Activated CD8-positive, alpha-beta memory T cell treated with anti-CD3 and anti-CD28 coated beads for 24 hours (primary cell): Measurements from ENCODE around the gene PNPLA1.
A peak's percentile ranks its signal among the peaks of the same experiment; 100 is the strongest.

Experiments used
- DNase-seq: peaks from one replicate; pipeline ENCODE4 v3.0.0-alpha.2; 2020

PNPLA1 gene, protein sequence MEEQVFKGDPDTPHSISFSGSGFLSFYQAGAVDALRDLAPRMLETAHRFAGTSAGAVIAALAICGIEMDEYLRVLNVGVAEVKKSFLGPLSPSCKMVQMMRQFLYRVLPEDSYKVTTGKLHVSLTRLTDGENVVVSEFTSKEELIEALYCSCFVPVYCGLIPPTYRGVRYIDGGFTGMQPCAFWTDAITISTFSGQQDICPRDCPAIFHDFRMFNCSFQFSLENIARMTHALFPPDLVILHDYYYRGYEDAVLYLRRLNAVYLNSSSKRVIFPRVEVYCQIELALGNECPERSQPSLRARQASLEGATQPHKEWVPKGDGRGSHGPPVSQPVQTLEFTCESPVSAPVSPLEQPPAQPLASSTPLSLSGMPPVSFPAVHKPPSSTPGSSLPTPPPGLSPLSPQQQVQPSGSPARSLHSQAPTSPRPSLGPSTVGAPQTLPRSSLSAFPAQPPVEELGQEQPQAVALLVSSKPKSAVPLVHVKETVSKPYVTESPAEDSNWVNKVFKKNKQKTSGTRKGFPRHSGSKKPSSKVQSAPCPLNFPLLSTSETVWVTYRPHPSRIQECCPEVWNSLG

DNA sequence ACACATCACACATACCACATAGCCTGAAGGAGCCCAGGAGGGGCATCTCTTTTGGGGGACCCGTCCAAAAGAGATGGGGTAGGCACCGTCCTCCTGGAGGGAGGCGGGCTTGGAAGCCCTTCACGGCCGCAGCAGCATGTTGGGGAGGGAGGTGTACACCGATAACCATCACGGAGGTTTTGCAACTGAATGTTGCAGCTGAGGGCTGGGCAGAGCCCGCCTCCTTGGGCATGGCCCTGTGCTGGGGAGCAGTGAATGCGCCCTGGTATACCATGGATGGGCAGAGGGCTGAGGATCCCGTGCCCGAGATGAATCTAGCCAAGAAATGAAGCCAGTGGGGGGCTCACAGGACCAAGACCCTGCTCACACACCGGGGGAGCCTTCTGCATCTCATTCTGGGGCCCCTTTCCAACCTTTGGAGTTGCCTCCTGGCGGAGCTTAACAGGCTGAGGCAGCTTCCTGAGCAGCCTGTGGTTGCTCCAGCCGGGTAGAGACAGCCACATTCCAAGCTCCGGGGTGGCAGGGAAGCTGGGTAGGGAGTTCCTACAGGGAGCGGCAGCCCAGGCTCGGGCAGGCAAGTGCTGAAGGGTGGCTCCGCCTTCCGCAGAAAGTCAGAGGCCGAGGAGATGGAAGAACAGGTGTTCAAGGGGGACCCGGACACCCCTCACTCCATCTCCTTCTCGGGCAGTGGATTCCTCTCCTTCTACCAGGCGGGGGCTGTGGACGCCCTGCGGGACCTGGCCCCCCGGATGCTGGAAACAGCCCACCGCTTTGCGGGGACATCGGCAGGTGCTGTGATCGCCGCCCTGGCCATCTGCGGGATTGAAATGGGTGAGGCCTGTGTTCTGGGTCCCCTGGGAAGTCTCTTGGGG is at the start of gene PNPLA1:
Gene PNPLA1 (plus strand): TSS at position 227 of the 872 bp plus-strand sequence. CDS start 400 bp downstream, at position 627.
- no peak for DNase-seq

DNA sequence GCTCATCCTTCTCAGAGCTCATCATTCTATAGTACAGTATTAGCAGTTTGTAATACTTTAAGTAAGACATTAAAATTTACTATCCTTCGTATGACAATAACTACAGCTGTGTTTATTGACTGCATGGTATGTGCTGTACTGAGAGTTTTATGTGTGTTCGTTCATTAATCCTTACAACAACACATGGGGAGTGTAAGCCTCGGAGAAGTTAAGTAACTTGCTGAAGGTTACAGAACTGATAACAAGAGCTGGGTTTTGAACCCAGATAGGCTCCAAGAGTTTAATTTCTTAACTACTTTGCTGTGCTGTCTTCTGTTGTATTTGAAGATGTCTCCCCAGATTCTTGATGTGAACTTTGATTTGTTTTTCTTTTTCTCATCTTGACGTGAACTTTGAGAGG is 49.6 kb upstream of the PNPLA1 start:
- DNase-seq = no peak

DNA sequence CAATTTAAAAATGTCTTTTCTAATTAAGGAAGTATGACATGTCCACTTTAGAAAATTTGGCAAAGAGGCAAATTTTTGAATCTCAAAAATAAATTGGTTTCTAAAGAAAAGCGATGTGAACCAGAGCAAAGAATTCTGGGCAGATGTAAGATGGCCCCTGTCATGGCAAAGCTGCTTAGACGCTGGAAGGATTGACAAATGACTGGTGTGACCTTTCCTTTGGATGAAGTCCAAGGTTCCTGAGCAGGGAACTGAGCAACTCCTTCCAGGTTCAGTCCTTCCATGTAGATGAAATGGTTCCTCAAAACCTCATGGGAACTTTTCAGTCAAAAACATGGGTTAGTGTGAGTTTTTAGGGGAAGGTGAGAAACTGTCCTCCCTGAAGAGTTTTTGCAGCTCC is 48.2 kb upstream of the PNPLA1 start:
- DNase-seq = no peak

DNA sequence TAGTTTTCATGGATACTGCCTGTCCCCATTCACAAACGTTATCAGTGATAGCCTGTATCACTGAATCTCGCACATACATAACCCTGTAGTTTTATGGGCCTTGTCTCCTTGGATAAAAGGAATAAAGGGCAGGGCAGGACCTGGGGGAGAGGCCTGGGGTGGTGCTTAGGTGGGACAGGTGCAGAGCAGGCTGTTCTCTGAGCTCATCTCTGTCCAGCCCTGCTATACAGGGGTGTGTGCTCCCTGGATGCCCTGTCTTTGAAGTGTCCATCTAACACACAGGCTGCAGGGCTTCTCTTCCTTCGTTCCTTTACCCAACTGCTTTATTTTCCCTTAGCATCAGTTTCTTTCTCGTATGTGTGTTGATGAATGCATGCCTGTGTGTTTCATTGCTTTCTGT is 46.9 kb upstream of the PNPLA1 start:
- DNase-seq = peak; percentile 4

DNA sequence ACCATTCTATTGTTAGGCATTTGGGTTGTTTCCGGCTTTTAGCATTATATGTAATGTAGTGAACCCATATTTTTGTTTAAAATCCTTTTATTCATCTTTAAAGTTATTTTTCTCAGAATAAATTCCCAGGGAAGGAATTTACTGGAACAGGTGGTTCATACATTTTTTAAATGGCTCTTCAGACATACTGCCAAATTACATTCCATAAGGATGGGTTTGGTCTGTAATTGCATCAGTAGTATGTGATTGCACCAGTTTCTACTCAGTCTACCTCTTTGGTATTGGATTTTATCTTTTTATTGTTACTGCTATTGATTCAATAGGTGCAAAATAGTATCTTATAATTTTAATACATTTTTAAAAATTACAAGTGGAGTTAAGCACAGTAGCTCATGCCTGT is 46.2 kb upstream of the PNPLA1 start:
- DNase-seq = no peak

DNA sequence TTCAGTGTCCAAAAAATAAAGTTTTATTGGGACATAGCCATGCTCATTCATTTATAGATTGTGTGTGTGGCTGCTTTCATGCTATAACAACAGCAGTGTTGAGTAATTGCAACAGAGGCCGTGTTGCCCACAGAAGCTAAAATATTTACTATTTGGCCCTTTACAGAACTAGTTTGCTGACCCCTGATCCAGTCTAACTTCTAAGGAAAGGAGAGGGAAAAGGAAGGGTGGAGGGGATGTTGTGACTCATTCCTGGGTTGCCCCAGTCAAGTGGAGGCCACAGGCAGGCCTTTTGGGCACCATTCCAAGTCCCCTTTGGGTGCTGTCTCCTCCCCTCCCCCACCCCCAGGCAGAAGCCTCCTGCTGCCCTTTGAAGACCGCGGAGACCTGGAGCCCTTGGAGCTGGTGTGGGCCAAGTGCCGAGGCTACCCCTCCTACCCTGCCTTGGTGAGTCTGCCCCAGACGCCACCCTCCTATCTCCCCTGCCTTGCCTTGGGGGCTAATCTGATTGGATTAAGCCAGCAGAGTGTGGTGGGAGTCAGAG is 44.9 kb upstream of the PNPLA1 start:
- peak; percentile 52 for DNase-seq

DNA sequence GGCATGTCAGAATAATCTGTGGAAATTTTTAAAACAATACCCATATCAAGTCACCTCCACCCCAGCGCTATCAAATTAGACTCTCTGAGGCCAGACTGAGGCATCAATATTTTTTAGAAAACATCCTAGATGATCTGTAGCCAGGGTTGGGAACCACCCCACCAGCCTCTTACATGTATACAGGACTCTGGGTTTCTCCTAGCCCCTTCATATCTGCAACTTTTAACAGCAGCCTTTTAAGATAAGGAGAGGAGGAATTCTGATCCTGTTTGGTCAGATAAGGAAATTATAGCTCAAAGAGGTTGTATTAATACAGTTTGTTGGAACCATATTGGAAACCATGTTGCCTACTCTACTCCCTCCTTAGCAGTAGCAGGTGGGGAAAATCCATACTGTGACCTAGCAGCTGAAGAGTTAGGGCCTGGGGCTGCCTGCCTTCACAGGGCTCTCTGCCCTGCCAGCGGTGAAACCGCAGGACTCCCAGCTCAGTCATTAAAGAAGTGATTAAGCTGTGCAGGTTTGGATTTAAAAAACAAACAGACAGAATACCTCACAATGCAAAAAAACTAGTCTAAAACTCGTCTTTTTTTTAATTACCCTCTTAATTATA is 43.3 kb upstream of the PNPLA1 start:
- peak; percentile 3 for DNase-seq

DNA sequence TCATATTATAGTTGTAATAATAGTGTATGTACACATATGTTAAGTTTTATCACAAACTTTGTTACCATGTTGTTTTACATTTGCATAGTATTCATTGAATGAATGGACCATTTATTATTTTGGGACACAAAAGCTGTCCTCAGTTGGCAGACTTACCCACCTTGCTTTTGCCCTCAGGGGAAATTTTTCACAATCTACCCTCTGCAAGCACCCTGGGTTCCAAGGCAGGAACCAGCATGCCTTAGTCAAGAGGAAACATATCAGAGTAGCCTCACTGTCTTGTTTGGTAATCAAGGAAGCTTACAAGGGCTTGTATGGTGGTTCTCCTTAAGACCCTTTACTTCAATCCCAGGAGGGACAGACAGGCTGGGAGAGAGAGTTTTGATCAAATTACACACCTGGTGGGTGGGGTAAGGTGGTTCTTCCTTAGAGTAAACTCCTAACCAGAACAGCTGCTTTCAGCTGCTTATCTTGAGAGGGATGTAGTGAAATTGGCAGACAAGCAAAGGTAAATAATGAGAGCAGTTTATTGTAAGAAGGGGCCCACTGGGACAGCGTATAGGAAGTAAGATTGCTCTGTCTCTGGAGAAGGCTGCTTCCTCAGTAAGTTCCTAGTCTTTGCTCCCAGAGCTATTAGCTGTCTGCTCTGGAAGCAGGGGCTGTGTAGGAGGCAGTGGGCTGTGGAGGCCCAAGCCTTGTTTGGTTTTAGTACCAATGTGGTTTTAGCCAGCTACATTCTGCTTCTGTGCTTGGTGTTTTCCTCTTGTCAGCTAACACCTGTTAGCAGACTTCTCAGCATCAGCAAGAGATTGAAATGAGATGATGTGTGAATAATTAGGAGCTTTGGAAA is 42.3 kb upstream of the PNPLA1 start:
- no peak for DNase-seq

DNA sequence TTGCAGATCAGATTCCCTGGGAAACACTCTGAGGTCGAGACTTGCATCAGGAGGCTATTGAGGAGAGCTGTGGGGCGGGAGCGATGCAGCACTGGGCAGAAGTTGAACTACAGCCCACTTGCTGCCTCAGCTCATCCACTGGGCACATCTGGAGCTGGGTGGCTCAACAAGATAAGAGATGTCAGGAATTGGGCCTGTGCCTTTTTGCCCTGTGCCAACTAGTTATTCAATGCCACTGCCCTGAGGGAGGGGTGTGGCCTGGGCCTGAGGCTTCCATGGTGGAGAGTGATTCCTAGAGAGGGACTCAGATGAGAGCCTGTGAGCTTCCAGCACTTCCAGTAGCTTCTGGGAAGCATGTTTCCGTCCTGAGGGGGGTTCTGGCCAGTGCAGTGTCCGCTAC is 40.6 kb upstream of the PNPLA1 start:
- peak; percentile 43 for DNase-seq

DNA sequence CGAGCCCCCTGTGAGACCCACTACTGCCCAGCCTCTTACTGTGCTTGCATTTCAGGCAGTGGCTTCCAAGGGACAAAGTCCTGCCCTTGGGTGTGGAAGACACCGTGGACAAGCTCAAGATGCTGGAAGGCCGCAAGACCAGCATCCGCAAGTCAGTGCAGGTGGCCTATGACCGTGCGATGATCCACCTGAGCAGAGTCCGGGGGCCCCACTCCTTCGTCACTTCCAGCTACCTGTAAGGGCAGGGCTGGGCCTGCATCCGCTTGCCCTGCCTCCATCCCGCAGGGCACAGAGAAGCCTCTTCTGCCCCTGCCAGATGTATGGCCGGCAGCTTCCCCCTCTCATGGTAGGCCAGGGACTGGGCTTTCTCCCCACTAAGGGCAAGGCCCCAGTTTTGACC is 39.5 kb upstream of the PNPLA1 start:
- peak; percentile 47 for DNase-seq

DNA sequence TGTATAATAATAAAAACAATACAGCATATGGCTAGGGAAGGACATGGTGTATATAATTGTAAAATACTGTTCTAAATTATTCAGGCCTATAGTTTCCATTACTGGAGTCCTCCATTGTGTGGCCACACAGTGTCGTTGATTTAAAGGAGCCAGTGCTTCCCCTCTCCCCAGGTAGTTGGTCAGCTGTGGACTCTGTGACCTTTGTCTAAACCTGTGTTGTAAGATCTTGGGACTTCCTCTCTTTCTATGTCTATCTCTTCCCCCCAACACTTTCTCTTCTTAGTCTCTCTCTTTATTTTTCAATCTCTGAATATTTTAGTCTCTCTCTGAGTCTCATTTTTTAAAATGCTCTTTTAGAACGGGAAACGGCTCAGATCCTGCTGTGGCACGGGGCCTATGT is 37.7 kb upstream of the PNPLA1 start:
- DNase-seq = no peak

DNA sequence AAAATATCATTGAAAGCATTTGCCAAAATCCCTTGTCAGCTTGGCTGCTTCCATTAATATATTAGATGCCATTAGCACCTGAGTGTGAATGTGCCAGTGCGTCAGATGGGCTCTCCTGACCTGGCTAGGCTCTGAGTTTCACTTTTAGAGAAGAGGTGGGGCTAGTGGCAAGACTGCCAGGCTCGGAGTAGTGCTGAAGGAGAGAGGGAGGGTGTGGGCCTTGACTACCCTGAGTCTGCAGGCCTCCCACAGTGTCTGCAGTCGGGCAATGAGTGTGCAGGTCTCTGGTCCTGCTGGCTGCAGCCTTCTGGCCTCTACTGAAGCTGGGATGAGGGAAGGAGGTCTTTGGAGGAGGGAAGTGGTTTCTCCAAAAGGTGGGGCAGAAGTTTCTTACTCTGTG is 34.6 kb upstream of the PNPLA1 start:
- DNase-seq = no peak

DNA sequence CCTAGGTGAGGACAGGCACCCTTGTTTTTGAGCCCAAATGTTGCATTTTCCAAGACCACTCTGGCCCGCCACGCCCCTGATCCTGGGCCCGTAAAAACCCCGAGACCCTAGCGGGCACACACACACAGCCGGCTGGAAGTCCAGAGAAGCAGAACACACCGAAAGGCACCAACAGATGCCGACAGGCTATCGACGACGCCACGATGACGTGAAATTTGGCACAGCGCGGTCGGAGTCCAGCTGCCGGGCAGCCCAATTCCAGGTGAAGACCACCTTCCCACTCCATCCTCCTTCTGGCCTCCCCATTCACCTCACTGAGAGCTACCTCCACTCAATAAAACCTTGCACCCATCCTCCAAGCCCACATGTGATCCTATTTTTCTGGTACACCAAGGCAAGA is 34.0 kb upstream of the PNPLA1 start:
- DNase-seq = no peak

DNA sequence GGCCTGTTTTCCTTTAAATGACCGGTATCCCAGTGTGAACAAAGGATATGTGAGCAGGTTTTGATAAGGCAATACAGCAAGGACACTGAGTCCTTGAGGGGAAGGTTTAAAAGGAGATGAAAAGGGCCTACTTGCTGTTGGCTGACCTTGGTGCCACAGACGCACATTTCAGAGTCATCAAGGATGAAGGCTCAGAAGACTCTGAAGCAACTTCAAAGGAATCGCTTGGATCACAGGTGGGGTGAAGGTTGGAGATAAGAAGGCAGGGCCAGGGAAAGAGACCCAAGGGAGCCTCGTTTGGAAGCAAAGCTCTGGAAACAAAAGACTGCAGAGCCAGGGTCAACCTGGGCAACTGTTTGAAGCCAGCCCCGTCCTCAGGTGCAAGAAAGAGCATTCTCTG is 30.1 kb upstream of the PNPLA1 start:
- DNase-seq = no peak

DNA sequence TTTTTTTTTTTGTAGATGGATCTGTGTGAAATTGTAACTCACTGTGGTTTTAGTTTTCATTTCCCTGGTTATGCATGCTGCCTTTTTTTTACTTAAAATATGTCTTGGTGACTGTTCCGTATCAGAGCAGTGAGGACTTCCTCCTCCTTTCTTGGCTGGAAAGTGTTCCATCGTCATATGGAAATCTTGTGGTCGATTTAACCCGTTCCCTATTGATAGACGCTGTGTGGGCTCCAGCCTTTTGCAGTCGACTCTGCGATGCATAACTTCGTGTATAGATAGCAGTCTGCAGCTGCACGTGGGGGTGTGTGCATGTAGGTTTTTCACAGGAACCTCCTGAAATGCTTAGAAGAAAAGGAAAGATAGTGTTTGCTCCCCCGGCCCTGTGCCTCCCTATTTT is 28.1 kb upstream of the PNPLA1 start:
- DNase-seq = no peak

DNA sequence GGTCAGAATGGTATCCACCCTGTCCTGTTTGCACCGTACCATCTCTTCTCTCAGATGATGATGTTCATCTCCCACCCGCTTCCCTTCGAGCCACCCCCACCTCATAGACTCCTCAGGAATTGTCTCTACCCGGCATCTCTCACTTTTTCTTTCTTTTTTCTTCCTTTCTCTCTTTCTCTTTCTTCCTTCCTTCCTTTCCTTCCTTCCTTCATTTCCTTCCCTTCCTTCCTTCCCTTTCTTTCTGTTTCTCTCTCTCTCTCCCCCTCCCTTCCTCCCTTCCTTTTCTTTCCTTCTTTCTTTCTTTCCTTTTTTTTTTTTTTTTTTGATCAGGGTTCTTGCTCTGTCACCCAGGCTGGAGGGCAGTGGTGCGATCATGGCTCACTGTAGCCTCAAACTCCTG is 27.7 kb upstream of the PNPLA1 start:
- DNase-seq = no peak

DNA sequence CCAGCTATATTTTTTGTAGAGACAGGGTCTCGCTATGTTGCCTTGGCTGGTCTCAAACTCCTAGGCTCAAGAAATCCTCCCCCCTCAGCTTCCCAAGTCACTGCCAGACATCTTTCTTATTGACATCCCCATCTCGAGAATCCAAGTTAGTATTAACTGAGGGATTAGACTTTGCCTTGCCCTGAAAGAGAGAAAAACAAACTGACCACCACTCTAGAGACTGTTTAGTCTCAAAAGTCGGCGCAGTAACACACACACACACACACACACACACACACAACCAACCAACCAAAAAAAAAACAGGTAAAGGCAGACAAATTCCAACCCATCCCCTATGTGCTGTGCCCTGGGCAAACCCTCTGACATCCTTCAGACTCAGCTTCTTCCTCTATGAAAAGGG is 27.2 kb upstream of the PNPLA1 start:
- no peak for DNase-seq

DNA sequence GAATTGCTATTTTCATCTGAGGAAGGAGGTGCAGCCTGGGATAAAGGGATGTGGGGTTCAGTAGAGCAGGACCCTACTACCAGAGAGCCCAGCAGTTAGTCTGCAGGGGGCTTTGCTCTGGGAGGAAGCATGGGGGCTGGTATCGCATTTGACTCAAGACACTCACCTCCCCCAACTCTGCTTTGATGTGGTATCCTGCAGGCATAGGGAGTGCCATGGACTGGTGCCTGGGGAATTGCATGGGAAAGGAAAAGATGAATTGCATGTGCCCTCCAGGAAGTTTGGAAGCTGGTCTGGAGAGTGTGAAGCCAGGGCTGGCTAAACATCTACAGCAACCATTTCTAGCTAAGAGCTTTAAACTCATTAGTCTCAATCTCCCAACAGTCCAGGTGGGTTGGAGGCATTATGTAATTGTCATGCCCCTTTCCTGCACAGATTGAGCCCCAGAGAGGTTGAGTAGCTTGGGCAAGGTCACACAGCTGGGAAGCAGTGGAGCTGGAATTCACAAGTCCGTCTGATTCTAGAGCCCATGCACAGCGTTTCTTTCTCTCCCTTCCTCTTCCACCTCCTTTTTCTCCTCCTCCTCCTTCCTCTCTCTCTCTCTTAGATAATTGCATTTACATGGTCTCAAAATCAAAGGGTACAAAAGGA is 26.2 kb upstream of the PNPLA1 start:
- DNase-seq = no peak

DNA sequence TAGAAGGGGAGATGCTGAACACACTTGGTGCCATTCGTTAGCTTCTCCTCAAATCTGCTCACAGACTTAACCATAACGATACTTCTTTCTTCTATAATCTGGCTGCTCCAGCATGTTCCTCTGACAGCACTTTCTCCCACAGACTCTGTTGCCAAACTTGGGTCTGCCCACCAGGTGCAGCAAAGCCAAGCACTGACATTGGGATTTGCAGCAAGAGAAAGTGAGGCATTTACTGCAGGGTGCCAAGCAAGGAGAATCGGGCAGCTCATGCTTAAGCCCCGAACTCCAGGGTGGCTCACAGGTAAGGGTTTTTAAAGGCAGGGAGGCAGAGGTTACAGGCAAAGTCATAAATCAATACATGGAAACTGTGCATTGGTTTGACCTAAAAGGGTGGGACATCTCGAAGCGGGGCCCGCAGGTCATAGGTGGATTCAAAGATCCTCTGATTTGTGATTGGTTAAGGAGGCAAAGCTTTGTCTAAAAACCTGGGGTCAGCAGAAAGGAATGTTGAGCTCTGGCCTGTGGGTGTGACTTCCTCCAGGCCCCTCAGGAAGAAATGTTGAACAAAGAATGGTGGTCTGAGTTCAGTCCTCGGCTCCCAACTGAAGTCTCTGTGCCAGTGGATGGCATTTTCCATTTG is 25.1 kb upstream of the PNPLA1 start:
- DNase-seq = no peak

DNA sequence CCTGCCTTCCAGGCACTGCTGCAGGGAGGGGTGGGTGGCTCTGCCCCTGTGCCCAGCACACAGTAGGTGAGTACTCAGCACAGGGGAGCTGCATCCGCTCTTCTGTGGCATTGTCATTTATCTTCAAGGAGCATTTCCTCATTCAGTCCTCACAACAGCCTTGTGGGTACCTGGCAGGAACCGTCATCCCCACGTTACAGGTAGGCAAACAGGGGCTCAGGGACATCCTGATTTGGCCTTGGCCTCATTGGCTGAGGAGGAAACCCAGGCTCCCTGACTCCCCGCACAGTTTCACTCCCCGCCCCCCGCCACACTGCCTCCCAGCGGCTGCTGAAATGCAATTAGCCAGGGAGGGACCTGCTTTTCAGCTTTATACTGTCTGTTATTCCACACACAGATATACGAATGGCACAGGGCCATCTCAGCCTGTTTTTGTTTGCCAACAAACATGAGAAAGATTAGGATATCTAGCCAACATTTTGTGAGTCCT is 24.2 kb upstream of the PNPLA1 start:
- no peak for DNase-seq
